PC-9 (cell line): ENCODE results near the gene VSIG2. TPM values are rescaled to one million over a fixed set of nuclear protein-coding genes. Genes with fewer than 3 reads are reported as not detected.

Experiments used
- BruUV-seq: library from RNA; stranded (reverse); fragments of 400-500 nt; replicated peaks from 2 replicates; lab custom pipeline; 2021; lab: Mats Ljungman, UMichigan
- CTCF ChIA-PET: fragments of 300-600 bp; sonication (Branson Sonifier 250); formaldehyde crosslinking; loops from one replicate; lab custom pipeline; 2022; ENCODE audit warnings: antibody characterized with exemption; lab: Charles Lee
- POLR2A ChIA-PET: fragments of 300-600 bp; sonication (Branson Sonifier 250); formaldehyde crosslinking; loops from one replicate; lab custom pipeline; 2022; ENCODE audit warnings: antibody characterized with exemption; ENCODE audit not compliant: unreplicated experiment; lab: Charles Lee
- DNase-seq, 2 experiments: peaks; one replicate each; pipeline versions ENCODE4 v3.0.0 to v3.0.0-alpha.2; 2015 to 2022; ENCODE audit warnings: mixed read lengths in 1 of 2
- H2AFZ ChIP-seq: fragments of 200-600 bp; sonication (generic); 2 replicates; pipeline ENCODE4 v1.8.1; 2017; ENCODE audit warnings: antibody characterized with exemption
- H3F3A ChIP-seq: fragments of 200-600 bp; sonication (generic); 2 replicates; pipeline ENCODE4 v1.8.1; 2017; ENCODE audit warnings: antibody characterized with exemption, mild to moderate bottlenecking, low read depth; ENCODE audit not compliant: insufficient read depth
- H3K27ac ChIP-seq: fragments of 200-600 bp; sonication (generic); 2 replicates; pipeline ENCODE4 v1.6.1; 2016; ENCODE audit warnings: mixed run types
- H3K27me3 ChIP-seq: fragments of 200-600 bp; sonication (generic); 2 replicates; pipeline ENCODE4 v1.6.1; 2016; ENCODE audit warnings: low read depth, mixed run types; ENCODE audit not compliant: insufficient read depth
- H3K36me3 ChIP-seq: fragments of 200-600 bp; sonication (generic); 2 replicates; pipeline ENCODE4 v1.6.1; 2016; ENCODE audit warnings: low read depth, mixed run types
- H3K4me1 ChIP-seq: fragments of 200-600 bp; sonication (generic); replicated peaks from 2 replicates; pipeline ENCODE4 v1.6.1; 2016; ENCODE audit warnings: mixed run types; ENCODE audit not compliant: insufficient read depth
- H3K4me2 ChIP-seq: fragments of 200-600 bp; sonication (generic); 2 replicates; pipeline ENCODE4 v1.6.1; 2017; ENCODE audit warnings: mixed run types
- H3K4me3 ChIP-seq: fragments of 200-600 bp; sonication (generic); 2 replicates; pipeline ENCODE4 v1.6.1; 2016; ENCODE audit warnings: mixed run types
- H3K79me2 ChIP-seq: fragments of 200-600 bp; sonication (generic); 2 replicates; pipeline ENCODE4 v1.6.1; 2017; ENCODE audit warnings: low read depth, mixed run types
- H3K9me2 ChIP-seq: fragments of 200-600 bp; sonication (generic); 2 replicates; pipeline ENCODE4 v1.8.1; 2017; ENCODE audit warnings: mild to moderate bottlenecking; ENCODE audit not compliant: insufficient read depth
- H3K9me3 ChIP-seq: fragments of 200-600 bp; sonication (generic); 2 replicates; pipeline ENCODE4 v1.8.1; 2016; ENCODE audit warnings: low read depth; ENCODE audit not compliant: insufficient read depth
- H4K20me1 ChIP-seq: fragments of 200-600 bp; sonication (generic); 2 replicates; pipeline ENCODE4 v1.8.1; 2017; ENCODE audit not compliant: insufficient read depth
- CTCF ChIP-seq: fragments of 200-600 bp; sonication (generic); conservative IDR thresholded peaks from 2 replicates; pipeline ENCODE4 v1.6.1; 2017; ENCODE audit warnings: mixed run types, antibody characterized with exemption, mild to moderate bottlenecking, moderate library complexity
- EZH2 ChIP-seq: fragments of 200-600 bp; sonication (generic); IDR thresholded peaks from 2 replicates; pipeline ENCODE4 v1.8.0; 2017; ENCODE audit warnings: antibody characterized with exemption, low read depth
- intact Hi-C: fragments of 100-400 bp; cut with micrococcal nuclease; formaldehyde crosslinking; loops from one replicate; pipeline ENCODE4 v1.10.0; 2022; ENCODE audit not compliant: unreplicated experiment
- total RNA-seq: library from RNA; stranded (reverse); gene quantifications from 2 replicates; pipeline ENCODE4 v1.2.3, GENCODE V29; 2021

VSIG2 gene
- total RNA-seq, 1 experiment from 2014 or later = 12.4 TPM

- Histone ChIP-seq H3K36me3 (0 out of 2 replicates have a peak, but pooled peaks cover 3% of the 10 kb centered on the region), H3K4me3 (no peak overlapping the region), H3K79me2 (no peaks in the 10 kb centered on the region; the same call in 1 of the 2 replicates), H2AFZ (no peak overlapping the region), H3K4me2 (no peak overlapping the region), H3K27ac (no peak overlapping the region), H3F3A (peaks cover 24% of the 10 kb centered on the region), H3K9me2 (no peaks in the 10 kb centered on the region), H3K4me1 (peaks cover 14% of the 10 kb centered on the region), H3K9me3 (no peaks in the 10 kb centered on the region), H4K20me1 (no peaks in the 10 kb centered on the region), H3K27me3 (no peaks in the 10 kb centered on the region; the same call in 1 of the 2 replicates)
- TF ChIP-seq EZH2 (no peak), CTCF (no peak)
- no TSS peak for BruUV-seq
- intact Hi-C loops = loop anchor here (10.0 kb wide), 1 partner anchor 52 kb away; no protein-coding TSS in a partner anchor
- ChIA-PET POLR2A (no interaction called here), CTCF (no interaction called here)
- DNase-seq = no peak
These were observed 9.0 kb downstream of the VSIG2 start for GRCh38 chr11:124743050-124743449.

GRCh38 chr11:124742555-124742954, 9.5 kb downstream of the VSIG2 start:
- H3K9me3 ChIP-seq = no peaks in the 10 kb centered on the region
- H3K9me2 ChIP-seq = no peaks in the 10 kb centered on the region
- H3F3A ChIP-seq = peaks cover 19% of the 10 kb centered on the region
- intact Hi-C loops = loop anchor here (10.0 kb wide), 1 partner anchor 52 kb away; no protein-coding TSS in a partner anchor
- peaks cover 9% of the 10 kb centered on the region for H3K4me1 ChIP-seq
- 0 out of 2 replicates have a peak, but pooled peaks cover 3% of the 10 kb centered on the region for H3K36me3 ChIP-seq
- no peak overlapping the region for H3K4me2 ChIP-seq
- DNase-seq = no peak
- H3K4me3 ChIP-seq = no peak overlapping the region
- no peak overlapping the region for H3K27ac ChIP-seq
- POLR2A ChIA-PET = no interaction called here
- TF ChIP-seq CTCF = no peak
- TF ChIP-seq EZH2 = no peak
- no peaks in the 10 kb centered on the region for H4K20me1 ChIP-seq
- H3K27me3 ChIP-seq = no peaks in the 10 kb centered on the region; the same call in 1 of the 2 replicates
- CTCF ChIA-PET = no interaction called here
- BruUV-seq = no TSS peak
- H2AFZ ChIP-seq = no peak overlapping the region
- H3K79me2 ChIP-seq = no peaks in the 10 kb centered on the region; the same call in 1 of the 2 replicates

GRCh38 chr11:124740277-124740882, 11.7 kb downstream of the VSIG2 start:
- Histone ChIP-seq H3K79me2 (no peaks in the 10 kb centered on the region), H2AFZ (peak overlapping the region; percentile 85), H4K20me1 (no peaks in the 10 kb centered on the region), H3K27me3 (no peaks in the 10 kb centered on the region; the same call in 1 of the 2 replicates), H3K36me3 (no peaks in the 10 kb centered on the region), H3F3A (peaks cover 13% of the 10 kb centered on the region; the same call in 1 of the 2 replicates), H3K9me2 (no peaks in the 10 kb centered on the region), H3K4me2 (peak overlapping the region; percentile 99), H3K4me1 (peaks cover 3% of the 10 kb centered on the region; the same call in 1 of the 2 replicates), H3K4me3 (peak overlapping the region; percentile 73), H3K27ac (no peak overlapping the region), H3K9me3 (no peaks in the 10 kb centered on the region)
- intact Hi-C loops = loop anchor here (10.0 kb wide), 1 partner anchor 54 kb away; no protein-coding TSS in a partner anchor
- peak in 1 of 2 experiments; percentile 23 for DNase-seq
- BruUV-seq = TSS peak; percentile 19
- no peak for TF ChIP-seq EZH2
- TF ChIP-seq CTCF = no peak; the same call in 1 of the 2 replicates
- ChIA-PET POLR2A (interaction anchor here (1.0 kb wide), 1 partner anchor 12 kb away, joined by 4 read pairs; no protein-coding TSS in a partner anchor), CTCF (no interaction called here)
